GM12878 (cell line): Measurements from ENCODE around the gene GTF3C1. TPM values are rescaled to one million over a fixed set of nuclear protein-coding genes. Genes with fewer than 3 reads are reported as not detected.

ENCODE experiments used
- ATAC-seq: fragments of 200-7000 bp; cut with Tn5 transposase; 3 replicates; pipeline ENCODE4 v1.9.1; 2020; ENCODE audit warnings: mild to moderate bottlenecking, moderate library complexity
- BruUV-seq: library from RNA; stranded (reverse); fragments of 400-500 nt; replicated peaks from 2 replicates; lab custom pipeline; 2021; lab: Mats Ljungman, UMichigan
- CTCF ChIA-PET: fragments of 300-600 bp; sonication (Branson Sonifier 250); formaldehyde crosslinking; extraction: SDS; loops from one replicate; lab custom pipeline; 2021; ENCODE audit warnings: inconsistent platforms; lab: Yijun Ruan, JAX
- POLR2A ChIA-PET: fragments of 350-600 bp; formaldehyde crosslinking; extraction: SDS; loops from one replicate; lab custom pipeline; 2021; ENCODE audit warnings: inconsistent platforms; lab: Charles Lee
- RAD21 ChIA-PET: fragments of 300-600 bp; sonication (Branson Sonifier 250); formaldehyde crosslinking; loops from one replicate; lab custom pipeline; 2023; ENCODE audit warnings: antibody characterized with exemption; ENCODE audit not compliant: unreplicated experiment; lab: Charles Lee
- SMC1A ChIA-PET: fragments of 300-600 bp; sonication (Branson Sonifier 250); formaldehyde crosslinking; loops from one replicate; lab custom pipeline; 2023; ENCODE audit not compliant: unreplicated experiment, uncharacterized antibody; lab: Charles Lee
- DNase-seq: peaks from one replicate; pipeline ENCODE4 v3.0.0-alpha.2; 2011; ENCODE audit warnings: low read depth, low spot score
- FAIRE-seq: peaks from 3 replicates; lab custom pipeline; 2011; peaks lifted over from hg19 to GRCh38; lab: Jason Lieb, UNC
- H2AFZ ChIP-seq: 2 replicates; pipeline ENCODE4 v1.6.0; 2011; ENCODE audit warnings: low read depth, low read length, control low read depth; ENCODE audit not compliant: control insufficient read depth
- H3K27ac ChIP-seq: 2 replicates; pipeline ENCODE4 v1.5.1; 2011; ENCODE audit warnings: control low read depth; ENCODE audit not compliant: control insufficient read depth, insufficient read depth
- H3K27me3 ChIP-seq, 2 experiments: replicated peaks in 1 of 2; 2 replicates each; pipeline versions ENCODE4 v1.6.0 to v1.6.1; 2011; ENCODE audit warnings: low read length in 1 of 2; ENCODE audit not compliant: control insufficient read depth in 2 of 2, insufficient read depth in 2 of 2
- H3K36me3 ChIP-seq, 2 experiments: 2 replicates each; pipeline ENCODE4 v1.5.1; 2011; ENCODE audit warnings: low read length in 1 of 2; ENCODE audit not compliant: control insufficient read depth in 2 of 2, insufficient read depth in 2 of 2
- H3K4me1 ChIP-seq: 2 replicates; pipeline ENCODE4 v1.6.1; 2011; ENCODE audit warnings: mild to moderate bottlenecking, low read length, moderate library complexity, mixed read lengths; ENCODE audit not compliant: control insufficient read depth, insufficient read depth
- H3K4me2 ChIP-seq: 2 replicates; pipeline ENCODE4 v1.6.0; 2011; ENCODE audit warnings: control low read depth; ENCODE audit not compliant: control insufficient read depth, insufficient read depth
- H3K4me3 ChIP-seq: fragments of 200-600 bp; sonication (generic); 2 replicates; pipeline ENCODE4 v1.5.1; 2016
- H3K79me2 ChIP-seq: 2 replicates; pipeline ENCODE4 v1.6.0; 2011; ENCODE audit warnings: low read length; ENCODE audit not compliant: control insufficient read depth, insufficient read depth
- H3K9ac ChIP-seq: 2 replicates; pipeline ENCODE4 v1.8.0; 2011; ENCODE audit warnings: low read length, control low read depth, mixed read lengths; ENCODE audit not compliant: control insufficient read depth, insufficient read depth
- H3K9me3 ChIP-seq: replicated peaks from 3 replicates; pipeline ENCODE4 v1.5.1; 2011; ENCODE audit warnings: mild to moderate bottlenecking, low read length; ENCODE audit not compliant: control insufficient read depth, insufficient read depth
- H4K20me1 ChIP-seq: 2 replicates; pipeline ENCODE4 v1.6.0; 2011; ENCODE audit not compliant: control insufficient read depth, insufficient read depth
- CBX5 ChIP-seq: sonication (generic); IDR thresholded peaks from 2 replicates; pipeline ENCODE4 v1.6.1; 2016; ENCODE audit warnings: low read depth, moderate library complexity, mild to moderate bottlenecking, inconsistent platforms
- CREB1 ChIP-seq: IDR thresholded peaks from 2 replicates; pipeline ENCODE4 v1.6.1; 2012; ENCODE audit warnings: low read depth, mild to moderate bottlenecking, inconsistent platforms
- E2F4 ChIP-seq: IDR thresholded peaks from 2 replicates; pipeline ENCODE4 v1.6.1; 2012; ENCODE audit warnings: low read depth, low read length, improper control_type of control experiment
- ETV6 ChIP-seq, 2 experiments: fragments of 450-650 bp in 1 of 2; IDR thresholded peaks in 1 of 2; conservative IDR thresholded peaks in 1 of 2; 2 replicates each; pipeline ENCODE4 v1.6.1; 2014; ENCODE audit warnings: antibody characterized with exemption in 1 of 2, borderline replicate concordance in 1 of 2, low read depth in 1 of 2, mild to moderate bottlenecking in 1 of 2, moderate library complexity in 1 of 2
- GATAD2B ChIP-seq: fragments of 450-650 bp; conservative IDR thresholded peaks from 2 replicates; pipeline ENCODE4 v1.6.1; 2017; ENCODE audit warnings: low read depth, mild to moderate bottlenecking, moderate library complexity
- MTA3 ChIP-seq: IDR thresholded peaks from 2 replicates; pipeline ENCODE4 v1.6.1; 2012; ENCODE audit warnings: low read length, inconsistent platforms, borderline replicate concordance
- NRF1 ChIP-seq: conservative IDR thresholded peaks from 2 replicates; pipeline ENCODE4 v1.6.1; 2011; ENCODE audit warnings: mild to moderate bottlenecking, low read depth, low read length, improper control_type of control experiment
- PML ChIP-seq: IDR thresholded peaks from 2 replicates; pipeline ENCODE4 v1.6.1; 2012; ENCODE audit warnings: low read length, inconsistent platforms
- RUNX3 ChIP-seq: IDR thresholded peaks from 2 replicates; pipeline ENCODE4 v1.6.1; 2012; ENCODE audit warnings: low read length, inconsistent platforms
- SMAD5 ChIP-seq: IDR thresholded peaks from 2 replicates; pipeline ENCODE4 v1.6.1; 2016; ENCODE audit warnings: antibody characterized with exemption, low read depth
- SMARCA5 ChIP-seq: fragments of 450-650 bp; IDR thresholded peaks from 2 replicates; pipeline ENCODE4 v1.6.1; 2017; ENCODE audit warnings: mild to moderate bottlenecking
- TBL1XR1 ChIP-seq: IDR thresholded peaks from 2 replicates; pipeline ENCODE4 v1.6.1; 2012; ENCODE audit warnings: low read depth, low read length, improper control_type of control experiment
- USF2 ChIP-seq: IDR thresholded peaks from 2 replicates; pipeline ENCODE4 v1.6.1; 2011; ENCODE audit warnings: low read depth, low read length, improper control_type of control experiment, borderline replicate concordance
- ZBTB4 ChIP-seq: fragments of 450-650 bp; formaldehyde crosslinking; IDR thresholded peaks from 2 replicates; pipeline ENCODE4 v1.4.0; 2022; ENCODE audit warnings: mild to moderate bottlenecking, moderate library complexity
- WGBS: methylation state at CpG from one replicate; pipeline ENCODE4 v1.1.6; 2016; ENCODE audit warnings: low lambda C conversion rate; ENCODE audit not compliant: insufficient replicate concordance, insufficient coverage; ENCODE audit errors: missing lambda C conversion rate; 5-methylcytosine and 5-hydroxymethylcytosine counted together
- in situ Hi-C: fragments of 300-500 bp; cut with MboI; formaldehyde crosslinking; loops from 9 replicates; pipeline ENCODE4 v1.14.3; 2018; ENCODE audit warnings: mixed read lengths
- intact Hi-C: fragments of 100-400 bp; cut with micrococcal nuclease; formaldehyde crosslinking; loops from one replicate; pipeline ENCODE4 v1.14.2; 2022; ENCODE audit not compliant: unreplicated experiment
- polyA plus RNA-seq, 11 experiments: library from polyadenylated mRNA; depleted of rRNA in 4 of 11; unstranded in 6 of 11; stranded (reverse) in 5 of 11; fragments of >200 nt; fragmentation: Nextera tagmentation in 4 of 11; fragmentation: Illumina TruSeq in 1 of 11; extraction: Ambion mirVana in 4 of 11; extraction: Trizol in 1 of 11; gene quantifications; 1 replicate in 1 of 11; 2 replicates in 10 of 11; pipeline versions ENCODE4 v1.2.1 to v1.2.3, GENCODE V29; 2011 to 2016; ENCODE audit warnings: inconsistent platforms in 2 of 11, missing spikeins in 2 of 11, low read depth in 1 of 11
- total RNA-seq, 4 experiments: library from RNA; depleted of rRNA in 3 of 4; stranded (reverse); fragments of >200 nt in 3 of 4; fragmentation: Illumina TruSeq in 1 of 4; extraction: Trizol in 1 of 4; gene quantifications; 2 replicates each; pipeline versions ENCODE4 v1.2.1 to v1.2.3, GENCODE V29; 2013 to 2021

Gene GTF3C1
- total and polyA plus RNA-seq, 10 of the 15 experiments (the other 5 are each of a cell fraction or from before 2014, with no cell fraction given), result 0.98 to 60.9 (median 34.3) TPM

GRCh38 chr16:27430512-27430911 is 119.2 kb downstream of the GTF3C1 start:
- CTCF ChIA-PET, result interaction anchor here (1.0 to 6.7 kb wide), 4 partner anchors 20 to 437 kb away, joined by 3 to 113 read pairs (median 4); partner anchors contain the start of gene IL21R
- no peak for ATAC-seq

More at GRCh38 chr16:27430512-27430911, 119.2 kb downstream of the GTF3C1 start:
- intact Hi-C loops (no loop called here), in situ Hi-C loops (no loop called here)
- BruUV-seq, result no TSS peak
- RAD21 ChIA-PET, result interaction anchor here (1.0 to 2.3 kb wide), 5 partner anchors 20 to 32 kb away, joined by 3 to 10 read pairs (median 5); no protein-coding TSS in a partner anchor
- Histone ChIP-seq H3K27ac (peak overlapping the region; percentile 88), H3K9ac (peak overlapping the region; percentile 63; the same call in 1 of the 2 replicates), H3K79me2 (peaks cover 80% of the 10 kb centered on the region), H3K4me2 (peak overlapping the region; percentile 71), H3K36me3 (peaks cover 32 to 48% of the 10 kb centered on the region in 2 experiments), H2AFZ (no peak overlapping the region), H3K4me1 (peaks cover 71% of the 10 kb centered on the region), H3K27me3 (no peaks in the 10 kb centered on the region), H3K9me3 (no peaks in the 10 kb centered on the region), H4K20me1 (no peaks in the 10 kb centered on the region), H3K4me3 (peak overlapping the region; percentile 12; the same call in 1 of the 2 replicates)
- DNase-seq (no peak), FAIRE-seq (no peak)
- 2% methylated on average over 7 of the region's 7 CpGs for WGBS
- SMC1A ChIA-PET, result interaction anchor here (0.8 to 11.7 kb wide), 4 partner anchors 10 to 42 kb away, joined by 3 to 161 read pairs (median 3); partner anchors contain the start of gene IL21R
- TF ChIP-seq E2F4 (no peak), TBL1XR1 (0 out of 2 replicates have a peak, but pooled peaks have one; percentile 47), ETV6 (conservative IDR thresholded peaks at IDR 0.05 in 1 of 2, IDR thresholded peaks at IDR 0.05 in 1 of 2; ENCODE audit: borderline replicate concordance in 1 of 2, low read depth in 1 of 2) (no peak), CREB1 (0 out of 2 replicates have a peak, but pooled peaks have one; percentile 5), MTA3 (no peak), CBX5 (no peak; the same call in 1 of the 2 replicates), USF2 (no peak), NRF1 (no peak), SMAD5 (peak; percentile 16; the same call in 1 of the 2 replicates), SMARCA5 (no peak), RUNX3 (no peak), ZBTB4 (CRISPR knock-in tag) (no peak), GATAD2B (no peak), PML (no peak; the same call in 1 of the 2 replicates)
- POLR2A ChIA-PET, result interaction anchor here (0.5 to 1.9 kb wide), 5 partner anchors 10 to 62 kb away, joined by 3 to 10 read pairs (median 4); no protein-coding TSS in a partner anchor
